CD4-positive, CD25-positive, alpha-beta regulatory T cell (primary cell): Measurements from ENCODE around the gene ALDH4A1. TPM values are rescaled to one million over a fixed set of nuclear protein-coding genes. Genes with fewer than 3 reads are reported as not detected.

ENCODE experiments used
- ATAC-seq, 2 donors: fragments of 150-1000 bp; cut with Tn5 transposase; one replicate each; pipeline ENCODE4 v1.10.0; 2021; ENCODE audit warnings: low read depth in 2 of 2, moderate number of reproducible peaks in 2 of 2, moderate library complexity in 1 of 2
- DNase-seq, 3 donors: peaks; one replicate each; pipeline versions ENCODE4 v3.0.0 to v3.0.0-alpha.2; 2012 to 2022; ENCODE audit warnings: mixed read lengths in 1 of 3
- H3K27ac ChIP-seq: one replicate; pipeline ENCODE4 v1.7.0; 2013; ENCODE audit warnings: mild to moderate bottlenecking, low read length; ENCODE audit not compliant: insufficient read depth, poor library complexity, severe bottlenecking
- H3K27me3 ChIP-seq: one replicate; pipeline ENCODE4 v1.7.0; 2013; ENCODE audit warnings: low read length; ENCODE audit not compliant: control insufficient read depth, insufficient read depth
- H3K36me3 ChIP-seq: one replicate; pipeline ENCODE4 v1.7.0; 2013; ENCODE audit warnings: mild to moderate bottlenecking, low read length, moderate library complexity; ENCODE audit not compliant: control insufficient read depth, insufficient read depth
- H3K4me1 ChIP-seq: 2 replicates; pipeline ENCODE4 v1.7.0; 2013; ENCODE audit warnings: mild to moderate bottlenecking, low read length; ENCODE audit not compliant: insufficient read depth, control insufficient read depth, poor library complexity, severe bottlenecking
- H3K4me3 ChIP-seq: one replicate; pipeline ENCODE4 v1.7.0; 2013; ENCODE audit warnings: low read depth, mild to moderate bottlenecking, low read length, moderate library complexity
- H3K9me3 ChIP-seq, 2 experiments: 1 replicate in 1 of 2; 2 replicates in 1 of 2; pipeline ENCODE4 v1.7.0; 2013; ENCODE audit warnings: low read length in 2 of 2, mild to moderate bottlenecking in 1 of 2, moderate library complexity in 1 of 2; ENCODE audit not compliant: control insufficient read depth in 2 of 2
- H3K27ac Mint-ChIP-seq, 3 donors: one replicate each; pipeline ENCODE4 v1.8.0; 2020 to 2022; ENCODE audit warnings: mild to moderate bottlenecking in 3 of 3, mixed read lengths in 3 of 3, moderate library complexity in 2 of 3
- H3K27me3 Mint-ChIP-seq: one replicate; pipeline ENCODE4 v1.8.0; 2022; ENCODE audit warnings: mild to moderate bottlenecking, mixed read lengths
- H3K36me3 Mint-ChIP-seq: one replicate; pipeline ENCODE4 v1.8.0; 2020; ENCODE audit warnings: mixed read lengths
- H3K4me1 Mint-ChIP-seq, 4 donors: one replicate each; pipeline ENCODE4 v1.8.0; 2020 to 2022; ENCODE audit warnings: mixed read lengths in 4 of 4, mild to moderate bottlenecking in 1 of 4
- H3K4me3 Mint-ChIP-seq, 4 donors: one replicate each; pipeline ENCODE4 v1.8.0; 2020 to 2022; ENCODE audit warnings: mild to moderate bottlenecking in 4 of 4, mixed read lengths in 4 of 4, moderate library complexity in 3 of 4
- H3K9me3 Mint-ChIP-seq, 7 donors: one replicate each; pipeline ENCODE4 v1.8.0; 2020 to 2022; ENCODE audit warnings: mixed read lengths in 7 of 7, mild to moderate bottlenecking in 3 of 7, moderate library complexity in 2 of 7
- polyA plus RNA-seq, 4 donors: library from polyadenylated mRNA; unstranded; fragments of 300-500 nt; fragmentation: Illumina TruSeq; gene quantifications; one replicate each; pipeline ENCODE4 v1.2.3, GENCODE V29; 2021
- total RNA-seq: library from RNA; stranded (reverse); gene quantifications from one replicate; pipeline ENCODE4 v1.2.3, GENCODE V29; 2022

The ALDH4A1 gene
- total and polyA plus RNA-seq, 5 donors from 2014 or later: 1.0 to 2.0 (median 1.4) TPM

- H3K4me1 Mint-ChIP-seq: no peaks in the 10 kb centered on the region
- Histone ChIP-seq H3K27me3 (no peaks in the 10 kb centered on the region), H3K4me1 (no peaks in the 10 kb centered on the region), H3K27ac (no peak overlapping the region), H3K9me3 (no peaks in the 10 kb centered on the region), H3K36me3 (no peaks in the 10 kb centered on the region), H3K4me3 (no peak overlapping the region)
- peaks cover 4% of the 10 kb centered on the region for H3K27me3 Mint-ChIP-seq
- no peak overlapping the region for H3K27ac Mint-ChIP-seq
- ATAC-seq (no peak), DNase-seq (no peak)
- no peaks in the 10 kb centered on the region for H3K36me3 Mint-ChIP-seq
- H3K9me3 Mint-ChIP-seq: no peaks in the 10 kb centered on the region
- no peak overlapping the region for H3K4me3 Mint-ChIP-seq
Measured at GRCh38 chr1:18869847-18870594, 32.3 kb downstream of the ALDH4A1 start.

GRCh38 chr1:18868801-18869424 lies 33.4 kb downstream of the ALDH4A1 start:
- H3K36me3 ChIP-seq: no peaks in the 10 kb centered on the region
- H3K27ac Mint-ChIP-seq: no peak overlapping the region

GRCh38 chr1:18868354-18868753 lies 34.0 kb downstream of the ALDH4A1 start:
- H3K4me1 Mint-ChIP-seq: no peaks in the 10 kb centered on the region
- Histone ChIP-seq H3K36me3 (no peaks in the 10 kb centered on the region), H3K9me3 (no peaks in the 10 kb centered on the region)

More at GRCh38 chr1:18868801-18869424, 33.4 kb downstream of the ALDH4A1 start:
- H3K4me3 Mint-ChIP-seq: no peak overlapping the region
- H3K9me3 Mint-ChIP-seq: no peaks in the 10 kb centered on the region
- no peaks in the 10 kb centered on the region for H3K4me1 ChIP-seq
- no peak overlapping the region for H3K27ac ChIP-seq
- H3K27me3 ChIP-seq: no peaks in the 10 kb centered on the region
- DNase-seq: no peak
- no peaks in the 10 kb centered on the region for H3K36me3 Mint-ChIP-seq
- H3K4me1 Mint-ChIP-seq: no peaks in the 10 kb centered on the region
- H3K4me3 ChIP-seq: no peak overlapping the region
- peaks cover 4% of the 10 kb centered on the region for H3K27me3 Mint-ChIP-seq
- H3K9me3 ChIP-seq: no peaks in the 10 kb centered on the region
- no peak for ATAC-seq

GRCh38 chr1:18866846-18867245 lies 35.5 kb downstream of the ALDH4A1 start:
- no peak overlapping the region for H3K4me3 Mint-ChIP-seq
- Histone ChIP-seq H3K4me3 (no peak overlapping the region), H3K27ac (no peak overlapping the region), H3K4me1 (no peaks in the 10 kb centered on the region), H3K27me3 (no peaks in the 10 kb centered on the region), H3K36me3 (no peaks in the 10 kb centered on the region), H3K9me3 (no peaks in the 10 kb centered on the region)
- DNase-seq: no peak
- H3K27me3 Mint-ChIP-seq: peaks cover 7% of the 10 kb centered on the region
- peaks cover 0 to 3% (median 0%) of the 10 kb centered on the region in 7 donors for H3K9me3 Mint-ChIP-seq
- H3K4me1 Mint-ChIP-seq: no peaks in the 10 kb centered on the region
- H3K36me3 Mint-ChIP-seq: no peaks in the 10 kb centered on the region
- ATAC-seq: no peak
- H3K27ac Mint-ChIP-seq: no peak overlapping the region

More at GRCh38 chr1:18868354-18868753, 34.0 kb downstream of the ALDH4A1 start:
- H3K9me3 Mint-ChIP-seq: no peaks in the 10 kb centered on the region
- Histone ChIP-seq H3K27ac (no peak overlapping the region), H3K4me1 (no peaks in the 10 kb centered on the region), H3K27me3 (no peaks in the 10 kb centered on the region), H3K4me3 (no peak overlapping the region)
- DNase-seq (no peak), ATAC-seq (no peak)
- no peak overlapping the region for H3K27ac Mint-ChIP-seq
- peaks cover 4% of the 10 kb centered on the region for H3K27me3 Mint-ChIP-seq
- H3K4me3 Mint-ChIP-seq: no peak overlapping the region
- no peaks in the 10 kb centered on the region for H3K36me3 Mint-ChIP-seq

- Histone ChIP-seq H3K4me3 (no peak overlapping the region), H3K4me1 (no peaks in the 10 kb centered on the region), H3K36me3 (no peaks in the 10 kb centered on the region), H3K9me3 (no peaks in the 10 kb centered on the region), H3K27me3 (no peaks in the 10 kb centered on the region), H3K27ac (no peak overlapping the region)
- Mint-ChIP-seq H3K36me3 (no peaks in the 10 kb centered on the region), H3K27me3 (peaks cover 5% of the 10 kb centered on the region), H3K9me3 (peaks cover 0 to 3% (median 0%) of the 10 kb centered on the region in 7 donors), H3K4me1 (no peaks in the 10 kb centered on the region), H3K4me3 (no peak overlapping the region), H3K27ac (no peak overlapping the region)
- ATAC-seq: no peak
- DNase-seq: no peak
Measured at GRCh38 chr1:18866314-18866713, 36.0 kb downstream of the ALDH4A1 start.

GRCh38 chr1:18865176-18865575 lies 37.2 kb downstream of the ALDH4A1 start:
- Histone ChIP-seq H3K4me1 (no peaks in the 10 kb centered on the region), H3K4me3 (no peak overlapping the region), H3K27ac (no peak overlapping the region), H3K36me3 (no peaks in the 10 kb centered on the region), H3K9me3 (no peaks in the 10 kb centered on the region), H3K27me3 (no peaks in the 10 kb centered on the region)
- Mint-ChIP-seq H3K27ac (no peak overlapping the region), H3K9me3 (peaks cover 0 to 3% (median 0%) of the 10 kb centered on the region in 7 donors), H3K36me3 (no peaks in the 10 kb centered on the region), H3K27me3 (peaks cover 4% of the 10 kb centered on the region), H3K4me3 (no peak overlapping the region), H3K4me1 (no peaks in the 10 kb centered on the region)
- ATAC-seq (no peak), DNase-seq (no peak)

- no peak overlapping the region for H3K27ac Mint-ChIP-seq
- ATAC-seq (no peak), DNase-seq (no peak)
Measured at GRCh38 chr1:18861590-18861989, 40.8 kb downstream of the ALDH4A1 start.

GRCh38 chr1:18861082-18861481 lies 41.3 kb downstream of the ALDH4A1 start:
- Mint-ChIP-seq H3K36me3 (no peaks in the 10 kb centered on the region), H3K9me3 (peaks cover 0 to 3% (median 0%) of the 10 kb centered on the region in 7 donors), H3K4me3 (no peak overlapping the region), H3K27ac (no peak overlapping the region), H3K27me3 (peaks cover 7% of the 10 kb centered on the region), H3K4me1 (no peaks in the 10 kb centered on the region)
- no peaks in the 10 kb centered on the region for H3K9me3 ChIP-seq
- no peaks in the 10 kb centered on the region for H3K27me3 ChIP-seq
- H3K4me3 ChIP-seq: no peak overlapping the region
- no peak overlapping the region for H3K27ac ChIP-seq
- H3K36me3 ChIP-seq: no peaks in the 10 kb centered on the region
- no peaks in the 10 kb centered on the region for H3K4me1 ChIP-seq
- DNase-seq: no peak
- ATAC-seq: no peak

More at GRCh38 chr1:18861590-18861989, 40.8 kb downstream of the ALDH4A1 start:
- H3K9me3 ChIP-seq: no peaks in the 10 kb centered on the region
- no peaks in the 10 kb centered on the region for H3K4me1 ChIP-seq
- Mint-ChIP-seq H3K4me1 (no peaks in the 10 kb centered on the region), H3K9me3 (peaks cover 0 to 3% (median 0%) of the 10 kb centered on the region in 7 donors), H3K36me3 (no peaks in the 10 kb centered on the region), H3K4me3 (no peak overlapping the region), H3K27me3 (peaks cover 4% of the 10 kb centered on the region)
- H3K27me3 ChIP-seq: no peaks in the 10 kb centered on the region
- H3K4me3 ChIP-seq: no peak overlapping the region
- no peak overlapping the region for H3K27ac ChIP-seq
- H3K36me3 ChIP-seq: no peaks in the 10 kb centered on the region
